ENCODE data around the gene FHIT. TPM values are rescaled to one million over a fixed set of nuclear protein-coding genes. Genes with fewer than 3 reads are reported as not detected.

FHIT gene
- total RNA-seq, 4 donors from 2014 or later: 8.8 to 35.6 (median 12.6) TPM

- WGBS: 58% methylated on average over 5 of the region's 5 CpGs
- Histone ChIP-seq H3K4me1 (no peaks in the 10 kb centered on the region), H3K36me3 (no peaks in the 10 kb centered on the region), H3K27ac (no peak overlapping the region), H3K4me3 (no peak overlapping the region), H3K27me3 (no peaks in the 10 kb centered on the region), H3K9me3 (no peaks in the 10 kb centered on the region)
- no peak for DNase-seq (ENCODE audit: low spot score in 2 of 2)
- TF ChIP-seq POLR2AphosphoS5 (IDR thresholded peaks at IDR 0.05) (no peak), CTCF (IDR thresholded peaks at IDR 0.05) (no peak), POLR2A (IDR thresholded peaks at IDR 0.05) (no peak), EP300 (IDR thresholded peaks at IDR 0.05) (no peak)
Observed at GRCh38 chr3:60243456-60243855, 1007.8 kb downstream of the FHIT start.

- H3K4me3 ChIP-seq: no peak overlapping the region
- no peak for TF ChIP-seq EP300 (IDR thresholded peaks at IDR 0.05)
- TF ChIP-seq POLR2AphosphoS5 (IDR thresholded peaks at IDR 0.05): no peak
- TF ChIP-seq POLR2A (IDR thresholded peaks at IDR 0.05): no peak
- WGBS: 68% methylated on average over 3 of the region's 3 CpGs
- no peak for DNase-seq (ENCODE audit: low spot score in 2 of 2)
- H3K9me3 ChIP-seq: no peaks in the 10 kb centered on the region
- no peak overlapping the region for H3K27ac ChIP-seq
- no peaks in the 10 kb centered on the region for H3K4me1 ChIP-seq
- H3K27me3 ChIP-seq: no peaks in the 10 kb centered on the region
- H3K36me3 ChIP-seq: no peaks in the 10 kb centered on the region
Observed at GRCh38 chr3:60240492-60240891, 1010.8 kb downstream of the FHIT start.

- no peak for DNase-seq (ENCODE audit: low spot score in 2 of 2)
- no peak for TF ChIP-seq EP300 (IDR thresholded peaks at IDR 0.05)
- TF ChIP-seq POLR2AphosphoS5 (IDR thresholded peaks at IDR 0.05): no peak
- no peak for TF ChIP-seq POLR2A (IDR thresholded peaks at IDR 0.05)
- no peak for TF ChIP-seq CTCF (IDR thresholded peaks at IDR 0.05)
- WGBS: 76% methylated on average over 2 of the region's 2 CpGs
- Histone ChIP-seq H3K27me3 (no peaks in the 10 kb centered on the region), H3K27ac (no peak overlapping the region), H3K9me3 (no peaks in the 10 kb centered on the region), H3K4me3 (no peak overlapping the region), H3K36me3 (no peaks in the 10 kb centered on the region), H3K4me1 (no peaks in the 10 kb centered on the region)
Observed at GRCh38 chr3:60238550-60238949, 1012.7 kb downstream of the FHIT start.

- Histone ChIP-seq H3K4me3 (no peak overlapping the region), H3K4me1 (no peaks in the 10 kb centered on the region), H3K27ac (no peak overlapping the region), H3K36me3 (no peaks in the 10 kb centered on the region), H3K27me3 (no peaks in the 10 kb centered on the region), H3K9me3 (no peaks in the 10 kb centered on the region)
- DNase-seq (ENCODE audit: low spot score in 2 of 2): no peak
- no peak for TF ChIP-seq EP300 (IDR thresholded peaks at IDR 0.05)
- no peak for TF ChIP-seq CTCF (IDR thresholded peaks at IDR 0.05)
- TF ChIP-seq POLR2AphosphoS5 (IDR thresholded peaks at IDR 0.05): no peak
- no peak for TF ChIP-seq POLR2A (IDR thresholded peaks at IDR 0.05)
- WGBS: 98% methylated on average over 2 of the region's 2 CpGs
Observed at GRCh38 chr3:60229502-60229901, 1021.8 kb downstream of the FHIT start.

- H3K4me1 ChIP-seq: no peaks in the 10 kb centered on the region
- H3K4me3 ChIP-seq: no peak overlapping the region
- TF ChIP-seq CTCF (IDR thresholded peaks at IDR 0.05): no peak
- no peak for TF ChIP-seq POLR2A (IDR thresholded peaks at IDR 0.05)
- TF ChIP-seq POLR2AphosphoS5 (IDR thresholded peaks at IDR 0.05): no peak
- no peak for TF ChIP-seq EP300 (IDR thresholded peaks at IDR 0.05)
- 87% methylated on average over 4 of the region's 4 CpGs for WGBS
- H3K27me3 ChIP-seq: no peaks in the 10 kb centered on the region
- no peak overlapping the region for H3K27ac ChIP-seq
- DNase-seq (ENCODE audit: low spot score in 2 of 2): no peak
- H3K36me3 ChIP-seq: no peaks in the 10 kb centered on the region
- no peaks in the 10 kb centered on the region for H3K9me3 ChIP-seq
Observed at GRCh38 chr3:60228823-60229222, 1022.4 kb downstream of the FHIT start.

- Histone ChIP-seq H3K27ac (no peak overlapping the region), H3K4me3 (no peak overlapping the region), H3K27me3 (no peaks in the 10 kb centered on the region), H3K4me1 (no peaks in the 10 kb centered on the region), H3K9me3 (no peaks in the 10 kb centered on the region), H3K36me3 (no peaks in the 10 kb centered on the region)
- TF ChIP-seq POLR2AphosphoS5 (IDR thresholded peaks at IDR 0.05) (no peak), EP300 (IDR thresholded peaks at IDR 0.05) (no peak), POLR2A (IDR thresholded peaks at IDR 0.05) (no peak), CTCF (IDR thresholded peaks at IDR 0.05) (no peak)
- DNase-seq (ENCODE audit: low spot score in 2 of 2): no peak
- WGBS: 80% methylated on average over 2 of the region's 2 CpGs
Observed at GRCh38 chr3:60226912-60227311, 1024.3 kb downstream of the FHIT start.

All from suprapubic skin (tissue), 4 donors.